Measurements from ENCODE around the gene PRMT2.
"Not testable (repeated sequence)": the region's sequence is repeated elsewhere in the genome, so short reads cannot be mapped to it uniquely, and the experiment has no call there.

PRMT2 gene

DNA sequence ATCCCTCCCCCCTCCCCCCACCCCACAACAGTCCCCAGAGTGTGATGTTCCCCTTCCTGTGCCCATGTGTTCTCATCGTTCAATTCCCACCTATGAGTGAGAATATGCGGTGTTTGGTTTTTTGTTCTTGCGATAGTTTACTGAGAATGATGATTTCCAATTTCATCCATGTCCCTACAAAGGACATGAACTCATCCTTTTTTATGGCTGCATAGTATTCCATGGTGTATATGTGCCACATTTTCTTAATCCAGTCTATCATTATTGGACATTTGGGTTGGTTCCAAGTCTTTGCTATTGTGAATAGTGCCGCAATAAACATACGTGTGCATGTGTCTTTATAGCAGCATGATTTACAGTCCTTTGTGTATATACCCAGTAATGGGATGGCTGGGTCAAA, 33.4 kb downstream of the PRMT2 start:
- not testable (repeated sequence) for DNase-seq (ENCODE audit: low read depth)

DNA sequence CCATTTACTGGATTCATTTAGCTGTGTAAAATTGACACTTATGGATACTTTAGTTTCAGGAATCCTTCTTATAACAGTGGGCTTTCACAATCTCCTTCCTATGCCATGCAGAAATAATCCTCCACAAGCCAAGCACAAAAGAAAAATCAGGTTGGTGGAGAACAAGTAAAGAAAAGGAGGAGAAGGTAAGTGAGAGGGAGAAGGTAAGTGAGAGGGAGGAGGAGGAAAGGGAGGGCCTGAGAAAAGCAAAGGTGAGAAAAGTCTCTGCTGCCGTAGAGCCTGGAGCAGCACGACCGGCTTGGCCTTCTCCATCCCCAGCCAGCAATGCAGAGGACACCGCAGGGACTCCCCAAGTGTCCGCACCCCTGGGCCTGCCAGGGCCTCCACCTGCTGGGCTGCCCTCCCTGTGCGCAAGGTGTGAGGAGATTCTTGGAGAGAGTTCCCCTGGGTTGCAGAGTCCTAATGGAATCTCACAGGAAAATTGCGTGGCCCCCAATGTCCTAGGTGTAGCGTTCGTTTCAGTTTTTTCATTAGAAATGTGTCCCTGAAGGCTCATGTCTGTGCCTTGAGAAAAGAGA, 39.0 kb downstream of the PRMT2 start:
- no peak for DNase-seq (ENCODE audit: low read depth)

DNA sequence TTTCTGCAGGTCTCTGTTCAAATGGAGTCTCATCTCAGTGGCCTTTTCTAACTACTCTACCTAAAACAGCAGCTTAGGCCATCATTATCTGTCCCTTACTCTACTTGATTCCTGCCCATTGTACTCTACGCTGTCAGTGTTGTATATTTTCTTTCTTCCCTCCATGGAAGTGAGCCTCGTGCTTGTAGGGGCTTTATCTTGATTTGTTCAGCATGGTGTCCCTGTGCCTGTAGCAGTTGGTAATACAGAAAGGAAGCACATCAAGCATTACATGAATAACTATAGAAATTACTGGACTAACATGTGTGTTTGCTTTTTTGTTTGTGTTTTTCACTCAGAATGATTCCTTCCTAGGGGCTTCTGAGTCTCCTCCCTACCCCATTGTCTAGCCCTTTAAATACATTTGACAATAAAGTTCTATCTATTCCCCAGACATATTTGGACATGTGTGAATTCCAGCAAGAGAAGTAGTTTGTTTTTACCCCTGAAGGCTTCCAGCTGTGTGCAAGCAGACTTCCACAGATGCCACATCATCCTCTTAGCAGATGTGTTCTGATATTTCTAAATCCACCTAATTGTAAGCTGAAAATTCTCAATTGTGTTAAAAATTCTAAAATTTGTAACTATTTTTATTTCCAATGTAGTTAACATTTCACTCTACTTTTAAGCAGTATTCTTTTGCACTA, 40.3 kb downstream of the PRMT2 start:
- peak; percentile 13 for DNase-seq (ENCODE audit: low read depth)

DNA sequence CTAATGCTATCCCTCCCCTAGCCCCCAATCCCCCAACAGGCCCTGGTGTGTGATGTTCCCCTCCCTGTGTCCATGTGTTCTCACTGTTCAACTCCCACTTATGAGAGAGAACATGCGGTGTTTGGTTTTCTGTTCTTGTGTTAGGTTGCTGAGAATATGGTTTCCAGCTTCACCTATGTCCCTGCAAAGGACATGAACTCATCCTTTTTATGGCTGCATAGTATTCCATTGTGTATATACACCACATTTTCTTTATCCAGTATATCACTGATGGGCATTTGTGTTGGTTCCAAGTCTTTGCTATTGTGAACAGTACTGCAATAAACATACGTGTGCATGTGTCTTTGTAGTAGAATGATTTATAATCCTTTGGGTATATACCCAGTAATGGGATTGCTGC, 41.1 kb downstream of the PRMT2 start:
- DNase-seq (ENCODE audit: low read depth) = not testable (repeated sequence)

DNA sequence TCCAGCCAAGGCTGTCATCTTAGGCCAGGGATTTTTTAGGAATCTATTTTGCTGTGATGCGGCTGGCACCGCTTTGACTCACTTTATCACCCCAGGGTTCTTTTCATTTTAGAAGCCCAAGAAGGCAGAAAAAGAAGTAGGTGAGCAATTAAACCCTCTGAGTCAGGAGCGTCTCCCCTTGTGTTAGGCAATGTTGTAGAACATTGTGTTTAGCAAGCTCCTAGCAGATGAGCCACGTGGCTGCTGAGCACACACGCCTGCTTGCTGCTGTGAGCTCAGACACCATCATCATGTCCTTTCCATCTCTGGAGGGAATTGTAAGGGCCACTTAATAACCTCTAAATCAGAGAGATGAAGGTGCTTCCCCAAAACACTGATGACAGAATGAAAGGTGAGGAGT, 46.1 kb downstream of the PRMT2 start:
- DNase-seq (ENCODE audit: low read depth) = not testable (repeated sequence)

DNA sequence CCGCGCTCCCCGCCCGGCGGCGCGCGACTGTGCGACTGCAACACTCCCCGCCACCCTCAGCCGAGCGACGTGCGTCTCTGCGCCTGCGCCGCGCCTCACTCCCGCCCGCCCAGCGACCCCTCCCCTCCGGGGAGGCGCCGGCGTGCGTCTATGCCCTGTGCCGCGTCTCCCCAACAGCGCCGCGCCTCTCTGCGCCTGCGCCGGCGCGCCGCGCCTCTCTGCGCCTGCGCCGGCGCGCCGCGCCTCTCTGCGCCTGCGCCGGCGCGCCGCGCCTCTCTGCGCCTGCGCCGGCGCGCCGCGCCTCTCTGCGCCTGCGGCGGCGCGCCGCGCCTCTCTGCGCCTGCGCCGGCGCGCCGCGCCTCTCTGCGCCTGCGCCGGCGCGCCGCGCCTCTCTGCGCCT, 63.2 kb downstream of the PRMT2 start:
- not testable (repeated sequence) for DNase-seq (ENCODE audit: low read depth)

DNA sequence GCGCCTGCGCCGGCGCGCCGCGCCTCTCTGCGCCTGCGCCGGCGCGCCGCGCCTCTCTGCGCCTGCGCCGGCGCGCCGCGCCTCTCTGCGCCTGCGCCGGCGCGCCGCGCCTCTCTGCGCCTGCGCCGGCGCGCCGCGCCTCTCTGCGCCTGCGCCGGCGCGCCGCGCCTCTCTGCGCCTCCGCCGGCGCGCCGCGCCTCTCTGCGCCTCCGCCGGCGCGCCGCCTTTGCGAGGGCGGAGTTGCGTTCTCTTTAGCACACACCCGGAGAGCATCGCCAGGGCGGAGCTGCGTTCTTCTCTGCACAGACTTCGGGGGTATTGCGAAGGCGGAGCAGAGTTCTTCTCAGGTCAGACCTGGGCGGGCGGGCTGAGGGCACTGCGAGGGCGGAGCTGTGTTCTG, 63.6 kb downstream of the PRMT2 start:
- not testable (repeated sequence) for DNase-seq (ENCODE audit: low read depth)
